HG02943 (cell line): ENCODE results near the gene AKAP8.
"Not testable (repeated sequence)": the region's sequence is repeated elsewhere in the genome, so short reads cannot be mapped to it uniquely, and the experiment has no call there.

Source experiments
- ATAC-seq: cut with Tn5 transposase; IDR thresholded peaks from one replicate; pipeline ENCODE4 v1.9.1; 2021; ENCODE audit warnings: mild to moderate bottlenecking, low read depth, moderate library complexity; ENCODE audit not compliant: unreplicated experiment

The AKAP8 gene

DNA sequence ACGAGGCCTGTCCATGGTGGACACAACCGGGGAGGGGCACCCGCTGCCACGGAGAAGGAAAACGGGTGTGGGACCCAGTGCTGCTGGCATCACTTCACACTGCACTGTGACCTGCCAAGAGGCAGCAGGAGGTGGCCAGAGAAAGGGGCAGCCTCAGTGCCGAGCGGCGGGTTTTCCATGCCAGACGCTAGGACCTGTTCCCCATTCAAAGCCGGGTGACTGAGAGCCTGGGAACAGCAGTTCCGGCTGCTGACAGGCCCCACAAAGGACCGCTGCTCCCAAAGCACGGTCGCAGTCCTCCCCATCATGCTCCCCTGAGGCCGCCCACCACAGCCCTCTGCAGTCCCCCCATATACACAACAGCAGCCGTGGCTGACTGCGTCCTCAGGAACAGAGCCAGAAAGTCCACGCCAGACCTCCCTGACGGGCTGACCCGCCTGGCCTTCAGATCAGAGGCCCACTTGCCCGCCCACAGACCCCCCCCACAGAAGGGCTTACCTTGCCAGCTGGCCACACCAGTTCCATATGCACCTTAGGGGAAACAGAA, 5.4 kb downstream of the AKAP8 start:
- no peak for ATAC-seq

DNA sequence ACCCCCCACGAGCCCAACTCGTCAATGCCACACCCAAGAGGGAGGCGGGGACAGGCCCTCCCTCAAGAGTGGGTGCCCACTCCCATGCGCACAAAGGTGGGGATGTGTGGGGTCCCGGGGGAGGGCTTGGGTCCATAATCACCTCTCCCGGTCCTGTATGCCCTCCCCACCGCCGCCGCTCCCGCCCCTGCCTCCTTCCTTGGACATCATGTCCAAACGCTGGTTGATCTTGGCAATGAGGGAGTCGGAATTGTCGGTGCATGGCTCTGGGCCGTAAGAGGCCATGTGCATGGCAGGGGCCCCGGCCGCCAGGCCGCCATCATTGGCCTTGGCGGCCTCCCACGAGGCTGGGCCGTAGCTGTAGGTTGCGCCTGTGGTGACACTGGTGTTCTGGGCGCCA, 5.9 kb downstream of the AKAP8 start:
- no peak for ATAC-seq

DNA sequence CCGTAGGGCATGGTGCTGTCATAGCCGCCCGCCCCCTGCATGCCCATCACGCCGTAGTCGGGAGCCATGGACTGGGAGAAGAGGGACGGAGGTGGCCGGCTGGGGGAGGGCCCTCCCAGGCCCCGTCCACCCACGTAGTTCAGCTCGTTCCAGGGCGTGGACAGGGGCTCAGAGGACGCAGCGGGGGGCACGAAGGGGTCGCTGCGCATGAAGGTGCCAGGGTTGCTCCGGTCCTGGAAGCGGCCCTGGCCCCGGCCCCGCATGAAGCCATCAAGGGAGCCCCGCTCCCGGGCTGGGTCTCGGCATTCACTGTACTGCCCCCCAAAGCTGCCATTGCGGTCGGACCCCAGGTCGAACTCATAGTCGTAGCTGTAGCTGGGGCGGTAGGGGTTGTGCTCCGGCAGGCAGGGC, 6.7 kb downstream of the AKAP8 start:
- ATAC-seq = no peak

DNA sequence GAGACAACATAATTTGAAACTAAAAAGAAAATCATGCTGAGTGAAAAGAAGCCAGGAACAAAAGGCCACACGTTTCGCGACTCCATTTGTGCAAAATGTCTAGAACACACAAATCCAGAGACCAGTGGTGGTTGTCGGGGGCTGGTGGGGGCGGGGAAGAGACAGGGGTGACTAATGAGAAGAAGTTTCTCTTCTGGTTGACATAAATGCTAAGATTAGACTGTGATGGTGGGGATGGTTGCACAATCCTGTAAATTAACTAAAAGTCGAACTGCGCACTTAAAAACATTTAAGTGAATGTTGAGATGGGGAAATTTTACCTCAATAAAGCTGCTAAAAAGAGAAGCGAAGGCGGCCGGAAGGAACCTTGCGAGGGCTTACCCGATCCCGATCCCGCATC, 7.1 kb downstream of the AKAP8 start:
- no peak for ATAC-seq

- no peak for ATAC-seq
These were observed 7.7 kb downstream of the AKAP8 start for GRCh38 chr19:15371786-15372380.

DNA sequence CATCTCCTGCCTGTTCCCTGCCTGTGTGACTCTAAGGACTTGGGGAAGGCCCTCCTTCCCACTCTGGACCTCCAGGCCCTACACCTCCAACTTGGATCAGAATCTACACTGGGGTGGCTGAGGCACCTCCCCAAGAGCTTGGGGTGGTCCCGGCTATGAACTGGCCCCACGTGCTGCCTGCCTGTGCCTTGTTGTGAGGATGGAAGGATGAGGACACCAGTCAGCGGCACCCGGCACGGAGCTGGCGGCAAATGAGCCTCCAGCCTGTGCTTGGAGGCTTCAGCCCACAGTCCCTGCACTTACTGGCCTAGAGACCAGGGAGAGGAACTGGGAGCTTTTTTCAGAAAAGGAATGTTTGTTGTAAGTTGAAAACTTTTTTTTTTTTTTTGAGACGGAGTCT, 8.5 kb downstream of the AKAP8 start:
- no peak for ATAC-seq

- no peak for ATAC-seq
These were observed 10.0 kb downstream of the AKAP8 start for GRCh38 chr19:15369594-15369891.

GRCh38 chr19:15368798-15369593, 10.6 kb downstream of the AKAP8 start:
- no peak for ATAC-seq

- ATAC-seq = no peak
These were observed 11.4 kb downstream of the AKAP8 start for GRCh38 chr19:15368051-15368632.

DNA sequence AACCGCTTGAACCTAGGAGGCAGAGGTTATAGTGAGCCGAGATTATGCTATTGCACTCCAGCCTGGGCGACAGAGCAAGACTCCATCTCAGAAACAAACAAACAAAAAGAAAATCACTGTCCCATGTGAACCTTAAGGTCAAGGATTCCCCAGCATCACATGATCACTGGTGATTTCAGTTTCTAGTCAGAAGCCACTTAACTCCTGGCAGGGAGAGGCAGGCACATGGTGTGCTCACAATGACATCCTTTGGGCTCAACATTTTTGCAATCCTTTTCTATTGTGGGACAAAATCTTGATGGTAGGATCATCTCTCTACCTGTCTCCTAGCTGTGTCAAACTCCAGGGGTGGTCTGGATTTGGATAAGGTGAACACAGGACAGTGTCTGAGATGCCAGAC, 12.1 kb downstream of the AKAP8 start:
- ATAC-seq = no peak

- ATAC-seq = no peak
These were observed 14.3 kb downstream of the AKAP8 start for GRCh38 chr19:15365264-15365663.

DNA sequence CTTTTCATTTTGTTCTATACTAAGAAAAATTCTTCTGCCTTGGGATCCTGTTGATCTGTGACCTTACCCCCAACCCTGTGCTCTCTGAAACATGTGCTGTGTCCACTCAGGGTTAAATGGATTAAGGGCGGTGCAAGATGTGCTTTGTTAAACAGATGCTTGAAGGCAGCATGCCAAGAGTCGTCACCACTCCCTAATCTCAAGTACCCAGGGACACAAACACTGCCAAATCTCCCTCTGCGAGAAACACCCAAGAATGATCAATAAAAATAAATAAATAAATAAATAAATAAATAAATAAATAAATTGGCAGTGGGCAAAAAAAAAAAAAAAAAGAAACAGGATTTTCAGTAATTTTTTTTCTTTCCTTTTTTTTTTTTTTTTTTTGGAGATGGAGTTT, 15.8 kb downstream of the AKAP8 start:
- not testable (repeated sequence) for ATAC-seq

- ATAC-seq = not testable (repeated sequence)
These were observed 16.5 kb downstream of the AKAP8 start for GRCh38 chr19:15363048-15363447.

DNA sequence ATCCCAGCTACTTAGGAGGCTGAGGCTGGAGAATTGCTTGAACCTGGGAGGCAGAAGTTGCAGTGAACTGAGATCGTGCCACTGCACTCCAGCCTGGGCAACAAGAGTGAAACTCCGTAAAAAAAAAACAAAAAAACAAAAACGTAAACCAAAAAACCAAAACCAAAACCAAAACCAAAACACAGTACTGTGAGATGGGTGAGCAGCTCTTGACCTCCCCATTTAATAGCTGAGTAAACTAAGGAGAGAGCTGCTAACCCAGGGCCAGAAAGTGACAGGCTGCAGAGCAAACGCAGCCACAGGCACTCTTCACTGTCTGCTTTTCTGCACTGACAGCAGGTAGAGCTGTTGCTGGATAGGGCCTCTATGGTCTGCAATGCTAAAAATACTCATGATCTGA, 19.6 kb downstream of the AKAP8 start:
- not testable (repeated sequence) for ATAC-seq

DNA sequence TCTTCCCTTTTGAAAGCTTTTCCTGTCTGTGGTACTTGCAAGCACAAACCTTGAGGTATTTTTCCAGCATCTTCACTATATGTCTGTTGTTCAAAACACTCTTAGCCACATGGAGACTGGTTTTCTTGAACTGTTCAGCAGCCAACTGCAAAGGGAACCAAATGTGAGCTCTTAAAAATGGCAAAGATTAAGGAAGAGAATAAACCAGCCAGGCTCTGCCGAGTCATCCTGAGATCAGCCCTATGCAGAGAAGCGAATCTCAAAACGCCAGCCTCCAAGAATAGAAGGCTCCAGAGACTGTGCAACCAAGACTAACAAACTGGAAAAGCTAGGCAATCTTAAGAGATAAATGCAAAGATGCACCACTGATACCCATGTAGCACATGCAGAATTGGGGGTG, 20.7 kb downstream of the AKAP8 start:
- no peak for ATAC-seq

GRCh38 chr19:15357906-15358305, 21.7 kb downstream of the AKAP8 start:
- ATAC-seq = no peak

DNA sequence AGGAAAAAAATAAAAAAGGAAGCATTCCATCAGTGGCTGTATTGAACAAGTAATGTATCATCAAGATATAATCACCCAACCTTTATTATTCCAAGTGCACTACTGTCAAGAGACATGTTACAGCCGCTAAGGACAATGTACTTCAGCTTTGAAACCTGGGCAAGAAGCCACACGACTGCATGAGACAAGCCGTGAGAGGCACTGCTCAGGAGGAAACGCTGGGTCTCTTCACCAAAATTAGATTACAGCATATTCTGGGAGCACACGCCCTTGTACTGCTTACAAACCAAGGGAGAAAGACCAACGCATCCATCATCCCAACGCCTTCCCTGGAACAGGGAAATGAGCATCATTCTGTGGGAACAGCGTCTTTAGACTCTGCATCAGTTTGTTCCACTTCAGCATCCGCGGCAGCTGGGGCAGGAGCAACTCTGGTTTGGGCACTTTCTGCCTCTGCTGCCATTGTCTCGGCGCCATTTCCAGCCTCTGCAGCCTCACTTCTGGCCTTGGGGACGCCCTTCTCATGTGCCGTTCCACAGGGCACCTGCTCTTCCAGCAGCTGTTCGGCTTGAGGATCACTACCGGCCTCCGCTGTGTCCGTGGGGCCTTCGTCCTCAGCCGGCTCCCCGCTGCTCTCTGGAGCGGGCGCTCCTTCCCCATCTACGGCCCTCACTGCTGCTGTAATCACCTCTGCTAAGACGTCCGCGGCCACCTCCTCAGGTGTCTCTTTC, 24.9 kb downstream of the AKAP8 start:
- ATAC-seq = no peak

GRCh38 chr19:15353908-15354307, 25.7 kb downstream of the AKAP8 start:
- no peak for ATAC-seq

- not testable (repeated sequence) for ATAC-seq
These were observed 27.1 kb downstream of the AKAP8 start for GRCh38 chr19:15352535-15352934.

- ATAC-seq = not testable (repeated sequence)
These were observed 38.3 kb downstream of the AKAP8 start for GRCh38 chr19:15341328-15341727.

DNA sequence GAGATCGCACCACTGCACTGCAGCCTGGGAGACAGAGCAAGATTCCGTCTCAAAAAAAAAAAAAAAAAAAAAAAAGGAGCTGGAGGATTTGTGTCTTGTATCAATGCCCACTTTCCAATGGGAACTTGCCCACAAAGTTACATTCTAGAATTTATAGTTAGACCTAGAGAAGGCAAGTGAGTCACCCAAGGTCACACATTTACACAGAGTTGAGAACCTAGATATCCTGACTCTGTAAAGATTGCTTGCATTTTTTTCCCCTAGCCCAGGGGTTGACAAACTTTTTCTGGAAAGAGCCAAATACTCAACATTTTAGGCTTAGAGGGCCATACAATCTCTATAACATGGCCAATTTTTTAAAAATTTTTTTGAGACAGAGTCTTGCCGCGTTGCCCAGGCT, 39.5 kb downstream of the AKAP8 start:
- ATAC-seq = no peak
